Stimulated activated CD8-positive, alpha-beta memory T cell treated with anti-CD3 and anti-CD28 coated beads, Interleukin-15, amount 100 ng/mL, for 48 hours (primary cell): ENCODE results near the gene BDKRB2.
A peak's percentile ranks its signal among the peaks of the same experiment; 100 is the strongest.

ENCODE experiments used
- DNase-seq, 2 donors: peaks; one replicate each; pipeline ENCODE4 v3.0.0-alpha.2; 2020; ENCODE audit warnings: low read depth in 2 of 2

The BDKRB2 gene

DNA sequence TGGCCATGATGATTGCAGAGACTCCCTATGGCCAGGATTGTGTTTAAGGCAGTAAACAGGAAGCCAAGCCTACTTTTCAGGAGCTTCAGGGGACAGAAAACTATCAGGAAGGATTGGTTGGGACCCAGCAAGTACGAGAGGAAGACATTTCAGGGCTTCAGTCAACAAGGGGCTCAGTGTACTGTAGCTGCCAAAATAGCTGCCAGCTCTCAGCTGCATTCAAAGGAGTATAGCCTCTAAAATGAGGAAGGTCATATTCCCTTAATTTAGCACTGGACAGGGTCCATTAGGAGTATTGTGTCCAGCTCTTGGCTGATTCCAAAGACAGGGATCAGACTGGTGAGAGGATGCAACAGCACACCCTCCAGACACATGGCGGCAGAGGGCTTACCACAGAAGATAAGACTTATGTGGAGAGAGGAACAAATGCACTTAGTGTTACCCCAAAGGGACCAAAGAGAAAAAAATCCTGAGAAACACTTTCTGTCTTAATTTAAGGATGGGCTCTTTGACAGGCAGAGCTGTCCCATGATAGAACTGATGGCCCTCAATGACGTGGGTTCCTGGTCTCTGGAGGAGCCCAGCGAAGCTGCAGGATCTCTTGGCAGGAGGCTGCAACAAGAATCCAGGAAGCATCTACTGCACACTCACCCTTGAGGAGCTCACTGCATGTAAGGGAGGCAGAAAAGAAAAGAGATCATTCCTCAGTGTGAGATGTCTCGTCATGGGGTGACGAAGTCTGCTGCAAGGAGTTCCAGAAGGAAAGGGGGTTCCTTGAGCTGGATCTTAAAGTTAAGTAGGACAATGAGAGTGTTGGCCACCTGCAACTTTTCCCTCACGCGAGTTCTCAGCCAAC lies 66.2 kb downstream of the BDKRB2 start:
- no peak for DNase-seq

DNA sequence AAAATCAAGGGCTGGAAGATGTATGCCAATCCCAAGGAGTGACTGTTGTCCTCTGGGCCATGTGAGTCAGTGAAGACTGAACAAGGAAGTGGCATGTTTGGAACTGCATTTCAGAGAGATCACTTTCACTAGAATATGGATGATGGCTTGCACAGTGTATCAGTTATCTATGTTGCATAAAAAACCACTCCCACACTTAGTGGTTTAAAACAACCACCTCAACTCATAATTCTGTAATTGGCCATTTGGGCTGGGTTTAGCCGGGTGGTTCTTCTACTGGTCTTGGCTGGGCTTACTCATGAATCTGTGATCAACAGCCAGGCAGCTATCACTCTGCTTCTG lies 66.8 kb downstream of the BDKRB2 start:
- DNase-seq = no peak

DNA sequence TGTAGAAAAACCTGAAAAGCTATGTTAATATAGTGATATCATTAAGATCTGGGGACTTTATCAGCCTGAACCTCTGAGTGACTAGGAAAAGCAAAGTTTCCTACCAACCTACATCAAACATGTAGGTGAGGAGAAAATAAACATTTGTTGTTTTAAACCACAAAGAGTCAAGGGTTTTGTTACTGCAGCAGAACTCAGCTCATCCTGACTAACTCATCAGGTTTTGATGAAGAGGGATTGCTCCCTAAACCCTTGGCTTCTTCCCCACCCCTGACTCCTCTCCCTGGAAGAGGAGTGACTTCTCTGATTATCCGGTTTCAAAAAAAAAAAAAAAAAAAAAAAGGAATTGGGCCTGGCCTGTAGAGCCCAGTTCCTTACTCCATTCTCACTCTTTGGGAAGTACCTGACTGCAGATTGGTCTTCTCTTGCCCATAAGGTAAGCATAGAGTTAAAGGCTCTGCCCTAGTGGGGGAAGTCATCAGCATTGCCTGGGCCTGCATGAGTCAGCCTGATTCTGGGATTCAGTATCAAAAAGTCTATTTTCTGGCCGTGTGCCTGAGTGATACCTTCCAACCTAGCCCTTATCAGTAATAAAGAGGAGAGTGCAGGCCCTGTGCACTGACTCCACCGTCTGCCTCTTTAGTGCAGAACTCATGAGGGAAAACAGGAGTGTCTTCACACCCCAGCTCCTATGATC lies 68.3 kb downstream of the BDKRB2 start:
- no peak for DNase-seq

DNA sequence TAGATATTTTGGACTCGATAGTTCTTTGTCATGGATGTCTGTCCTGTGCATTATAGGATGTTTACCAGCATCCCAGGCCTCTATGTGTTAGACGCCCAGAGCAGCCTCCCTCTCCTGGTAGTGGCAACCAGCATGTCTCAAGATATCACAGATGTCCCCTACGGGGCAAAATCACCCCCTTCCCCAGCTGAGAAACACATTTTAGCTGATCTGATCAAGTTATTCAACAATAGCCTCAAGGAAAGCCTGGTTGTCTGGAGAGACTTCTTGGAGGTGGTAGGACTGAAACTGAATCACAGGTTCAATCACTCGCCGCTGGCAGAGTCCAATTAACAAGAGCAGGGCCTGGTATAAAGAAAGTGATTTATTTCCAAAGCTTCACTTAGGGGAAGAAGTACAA lies 69.0 kb downstream of the BDKRB2 start:
- no peak for DNase-seq

DNA sequence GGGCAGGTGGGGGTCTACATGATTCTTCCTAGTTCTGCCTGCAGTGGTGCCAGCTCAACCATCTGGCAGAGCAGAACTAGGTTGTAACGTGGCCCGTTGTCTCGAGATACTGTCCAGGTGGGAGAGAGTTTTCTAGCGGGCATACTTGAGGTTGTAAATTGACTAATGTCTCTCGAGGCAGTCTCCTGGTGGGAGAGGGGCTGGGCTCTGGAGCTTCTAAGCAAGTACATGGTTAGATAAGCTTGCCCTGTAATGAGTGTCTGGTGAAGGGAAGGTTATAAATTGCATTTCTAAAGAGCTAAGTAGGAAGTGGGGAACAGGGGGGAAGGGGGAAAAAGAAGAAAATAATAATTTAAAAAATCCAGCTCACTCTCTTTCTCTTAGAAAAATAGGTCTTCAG lies 69.5 kb downstream of the BDKRB2 start:
- no peak for DNase-seq

DNA sequence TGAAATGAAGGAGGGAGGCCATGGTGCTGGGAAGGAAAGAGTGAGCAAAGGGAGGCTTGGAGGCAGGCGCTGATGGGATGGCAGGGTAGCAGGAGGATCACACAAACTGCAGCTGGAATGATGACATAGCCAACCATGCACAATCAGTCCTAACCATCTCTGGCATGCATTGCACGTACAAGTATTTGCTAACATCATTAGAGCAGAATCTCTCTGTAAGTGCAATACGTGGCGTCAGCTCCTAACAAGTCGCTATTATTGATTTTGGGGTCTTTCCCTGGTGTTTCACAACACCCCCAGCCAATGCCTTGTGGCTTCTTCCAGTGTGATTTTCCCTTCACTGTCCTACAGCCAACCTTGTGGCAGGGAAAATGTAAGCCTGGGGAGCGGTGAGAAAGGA lies 69.9 kb downstream of the BDKRB2 start:
- DNase-seq = no peak

DNA sequence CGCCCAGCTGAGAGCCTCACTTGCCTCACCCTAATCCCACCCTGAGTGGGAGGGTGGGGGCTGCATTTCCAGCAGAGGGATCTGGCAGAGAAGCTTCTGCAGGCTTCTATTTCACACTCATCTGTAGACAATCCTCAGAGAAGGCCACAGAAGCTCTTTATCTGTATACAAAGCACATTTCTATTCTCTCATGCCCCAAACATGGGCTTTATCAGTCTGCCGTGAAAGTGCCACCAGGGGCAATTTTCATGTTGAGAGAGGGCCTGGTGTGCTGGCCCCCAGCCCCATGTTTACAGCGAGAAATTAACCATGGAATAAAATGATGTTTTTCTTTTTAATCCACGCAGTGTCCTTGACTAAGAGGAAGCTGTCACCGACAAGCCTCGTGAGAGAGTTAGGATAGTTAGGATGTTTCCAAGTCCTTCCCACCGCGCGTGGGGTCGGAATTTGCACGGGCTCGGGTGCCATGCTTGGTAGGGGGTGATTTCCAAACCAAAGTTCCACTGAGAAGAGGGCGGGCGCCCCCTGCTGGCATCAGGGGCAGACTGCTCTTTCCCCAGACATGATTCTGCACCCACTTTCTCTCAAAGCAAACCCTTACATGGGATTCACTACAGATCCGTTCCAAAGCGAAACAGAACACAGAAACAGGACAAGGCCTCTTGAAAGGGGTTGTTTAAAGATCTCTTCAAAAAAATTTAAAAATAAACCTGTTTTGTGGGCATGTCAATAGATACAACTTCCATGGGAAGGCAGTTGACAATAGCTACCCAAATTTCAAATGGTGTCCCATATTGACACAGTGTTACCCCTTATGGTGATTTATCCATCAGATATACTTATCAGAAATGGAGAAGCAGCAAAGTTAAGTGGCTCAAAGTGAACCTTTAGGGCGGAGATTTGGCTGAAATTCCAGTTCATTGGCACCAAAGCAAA lies 70.8 kb downstream of the BDKRB2 start:
- peak; percentile 25 to 27 for DNase-seq

DNA sequence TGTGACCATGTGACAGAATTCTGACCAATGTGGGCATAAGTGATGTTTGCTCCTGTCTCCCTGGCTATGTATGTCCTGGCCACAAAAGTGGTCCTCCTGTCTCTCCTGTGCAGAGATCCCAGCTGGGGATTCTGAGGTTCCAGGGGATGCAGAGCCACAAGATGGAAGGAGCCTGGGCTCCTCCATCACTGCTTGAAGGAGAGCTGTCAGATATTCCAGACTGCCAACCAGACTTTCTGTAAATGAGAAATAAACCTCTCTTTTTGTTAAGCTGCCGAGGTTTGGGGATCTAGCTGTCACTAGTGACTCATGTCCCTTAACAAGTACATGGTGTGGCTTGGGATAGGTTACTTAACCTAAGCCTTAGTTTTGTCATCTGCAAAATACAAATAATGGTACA lies 73.3 kb downstream of the BDKRB2 start:
- DNase-seq = no peak

GRCh38 chr14:96279564-96279963 lies 74.9 kb downstream of the BDKRB2 start:
- no peak for DNase-seq

- DNase-seq = no peak
Measured at GRCh38 chr14:96280104-96280503, 75.5 kb downstream of the BDKRB2 start.

GRCh38 chr14:96281486-96281885 lies 76.8 kb downstream of the BDKRB2 start:
- no peak for DNase-seq

DNA sequence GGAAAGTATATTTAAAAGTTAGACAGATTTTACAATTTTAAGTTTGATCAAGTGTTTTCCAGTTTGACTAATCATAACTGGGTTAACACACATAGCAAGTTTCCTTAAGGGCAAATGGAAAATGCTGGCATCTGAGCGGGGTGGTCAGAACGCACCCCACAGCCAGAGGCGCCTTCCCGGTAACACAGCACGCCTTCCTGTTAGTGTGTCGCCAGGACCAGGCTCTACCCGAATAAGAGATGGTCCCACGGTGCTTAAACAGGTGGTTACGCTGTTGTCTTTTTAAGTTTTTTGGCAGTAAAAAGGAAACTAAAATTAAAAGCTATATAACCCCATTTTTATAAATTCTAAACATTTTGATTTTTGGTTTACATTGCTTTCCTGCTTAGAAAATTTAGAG lies 79.4 kb downstream of the BDKRB2 start:
- DNase-seq = no peak

GRCh38 chr14:96284430-96284829 lies 79.8 kb downstream of the BDKRB2 start:
- no peak for DNase-seq

GRCh38 chr14:96285667-96286066 lies 81.0 kb downstream of the BDKRB2 start:
- DNase-seq = no peak

- DNase-seq = no peak
Measured at GRCh38 chr14:96286251-96286650, 81.6 kb downstream of the BDKRB2 start.

GRCh38 chr14:96287856-96288255 lies 83.2 kb downstream of the BDKRB2 start:
- no peak for DNase-seq
